ENCODE results near the gene NHEJ1. TPM values are rescaled to one million over a fixed set of nuclear protein-coding genes. Genes with fewer than 3 reads are reported as not detected.

The NHEJ1 gene
- total and polyA plus RNA-seq, 2 of the 13 experiments (the other 11 are each of a cell fraction or from before 2014, with no cell fraction given), result 30.0 to 30.7 TPM

- TF ChIP-seq PATZ1 (CRISPR knock-in tag; IDR thresholded peaks at IDR 0.05) (no peak), CEBPG (CRISPR knock-in tag; IDR thresholded peaks at IDR 0.05) (no peak), ZFP82 (CRISPR knock-in tag; IDR thresholded peaks at IDR 0.05; ENCODE audit: borderline replicate concordance) (no peak), KLF15 (CRISPR knock-in tag; IDR thresholded peaks at IDR 0.05; ENCODE audit: borderline replicate concordance) (no peak), SSRP1 (CRISPR knock-in tag; IDR thresholded peaks at IDR 0.05) (no peak), CREBL2 (CRISPR knock-in tag; IDR thresholded peaks at IDR 0.05; ENCODE audit: borderline replicate concordance) (no peak), ZBTB33 (CRISPR knock-in tag; IDR thresholded peaks at IDR 0.05) (no peak), EHMT2 (IDR thresholded peaks at IDR 0.05; ENCODE audit: borderline replicate concordance, low read depth, low read length) (peak; percentile 98), ZFP41 (CRISPR knock-in tag; IDR thresholded peaks at IDR 0.05; ENCODE audit: borderline replicate concordance) (no peak), ZNF138 (CRISPR knock-in tag; IDR thresholded peaks at IDR 0.05; ENCODE audit: low read depth) (no peak), KIAA2018 (CRISPR knock-in tag; IDR thresholded peaks at IDR 0.05; ENCODE audit: borderline replicate concordance) (no peak), ZNF451 (CRISPR knock-in tag; IDR thresholded peaks at IDR 0.05) (no peak), SOX6 (IDR thresholded peaks at IDR 0.05) (no peak), SOX6 (CRISPR knock-in tag; IDR thresholded peaks at IDR 0.05) (no peak), EZH2 (conservative IDR thresholded peaks at IDR 0.05; ENCODE audit: low read depth, low read length) (no peak)
Measured at GRCh38 chr2:219045937-219046550, 114.6 kb downstream of the NHEJ1 start (continued).

Measured in HepG2 (cell line).